Measurements from ENCODE around the gene PAQR3.

PAQR3 gene

GRCh38 chr4:78937837-78938236, 1.4 kb downstream of the PAQR3 start:
- Histone ChIP-seq H3K36me3 (ENCODE audit: control insufficient read depth, insufficient read depth, low read length) (no peaks in the 10 kb centered on the region), H3K27ac (no peak overlapping the region), H2AFZ (no peak overlapping the region), H3K4me1 (no peaks in the 10 kb centered on the region), H3K4me3 (ENCODE audit: low read depth, low read length) (no peak overlapping the region), H3K9me3 (ENCODE audit: control insufficient read depth, low read length) (no peaks in the 10 kb centered on the region), H3K79me2 (no peaks in the 10 kb centered on the region), H3K4me2 (ENCODE audit: low read length) (no peak overlapping the region), H3K9ac (no peak overlapping the region), H3K27me3 (ENCODE audit: control insufficient read depth, insufficient read depth, low read length) (no peaks in the 10 kb centered on the region)
- no peak for TF ChIP-seq CTCF (IDR thresholded peaks at IDR 0.05)

DNA sequence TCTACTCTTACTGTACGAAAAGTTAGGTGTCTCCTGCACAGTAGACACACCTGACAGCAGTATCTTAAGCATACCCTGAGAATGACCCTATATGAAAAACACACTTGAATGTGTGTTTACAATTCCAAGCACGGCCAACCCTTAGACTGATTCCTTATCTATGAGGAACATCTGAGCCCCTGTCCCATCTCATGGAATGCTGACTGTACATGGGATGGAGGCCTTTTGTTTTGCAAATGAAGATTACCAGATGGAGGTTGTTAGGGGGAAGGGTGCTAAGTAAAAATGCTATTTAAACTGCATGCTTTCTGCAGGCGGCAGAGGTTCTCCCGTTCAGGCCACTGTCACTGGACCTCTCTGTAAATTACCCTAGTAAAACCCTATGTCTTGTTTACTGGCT, 2.2 kb downstream of the PAQR3 start:
- no peak overlapping the region for H3K4me3 ChIP-seq (ENCODE audit: low read depth, low read length)
- no peak overlapping the region for H2AFZ ChIP-seq
- no peak for TF ChIP-seq CTCF (IDR thresholded peaks at IDR 0.05)

GRCh38 chr4:78930016-78930629, 9.1 kb downstream of the PAQR3 start:
- no peak overlapping the region for H3K27ac ChIP-seq
- H3K4me2 ChIP-seq (ENCODE audit: low read length) = no peak overlapping the region
- no peak overlapping the region for H3K9ac ChIP-seq
- H3K79me2 ChIP-seq = no peaks in the 10 kb centered on the region
- no peak overlapping the region for H2AFZ ChIP-seq
- no peaks in the 10 kb centered on the region for H3K9me3 ChIP-seq (ENCODE audit: control insufficient read depth, low read length)
- H3K4me1 ChIP-seq = no peaks in the 10 kb centered on the region
- TF ChIP-seq CTCF (IDR thresholded peaks at IDR 0.05) = no peak
- H3K36me3 ChIP-seq (ENCODE audit: control insufficient read depth, insufficient read depth, low read length) = no peaks in the 10 kb centered on the region
- H3K27me3 ChIP-seq (ENCODE audit: control insufficient read depth, insufficient read depth, low read length) = no peaks in the 10 kb centered on the region
- no peak overlapping the region for H3K4me3 ChIP-seq (ENCODE audit: low read depth, low read length)

More for the DNA sequence above, 2.2 kb downstream of the PAQR3 start:
- Histone ChIP-seq H3K27me3 (ENCODE audit: control insufficient read depth, insufficient read depth, low read length) (no peaks in the 10 kb centered on the region), H3K36me3 (ENCODE audit: control insufficient read depth, insufficient read depth, low read length) (no peaks in the 10 kb centered on the region), H3K4me1 (no peaks in the 10 kb centered on the region), H3K9me3 (ENCODE audit: control insufficient read depth, low read length) (no peaks in the 10 kb centered on the region), H3K79me2 (no peaks in the 10 kb centered on the region), H3K27ac (no peak overlapping the region), H3K9ac (no peak overlapping the region), H3K4me2 (ENCODE audit: low read length) (no peak overlapping the region)

DNA sequence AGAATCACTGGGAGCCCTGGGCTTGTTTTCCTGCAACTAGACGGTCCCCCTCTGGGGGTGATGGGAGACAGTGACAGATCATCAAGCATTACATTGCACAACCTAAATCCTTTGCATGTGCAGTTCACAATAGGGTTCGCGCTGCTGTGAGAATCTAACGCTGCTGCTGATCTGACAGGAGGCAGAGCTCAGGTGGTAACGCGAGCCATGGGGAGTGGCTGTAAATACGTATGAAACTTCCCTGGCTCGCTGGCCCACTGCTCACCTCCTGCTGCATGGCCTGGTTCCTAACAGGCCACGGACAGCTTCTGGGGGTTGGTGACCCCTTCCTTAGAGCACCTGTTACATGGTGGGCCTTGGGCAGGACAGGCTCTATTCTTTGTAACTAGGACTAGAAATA, 10.4 kb downstream of the PAQR3 start:
- H3K36me3 ChIP-seq (ENCODE audit: control insufficient read depth, insufficient read depth, low read length) = no peaks in the 10 kb centered on the region
- no peaks in the 10 kb centered on the region for H3K79me2 ChIP-seq
- H3K27ac ChIP-seq = no peak overlapping the region
- TF ChIP-seq CTCF (IDR thresholded peaks at IDR 0.05) = no peak
- no peak overlapping the region for H3K4me3 ChIP-seq (ENCODE audit: low read depth, low read length)
- H3K9ac ChIP-seq = no peak overlapping the region
- no peaks in the 10 kb centered on the region for H3K4me1 ChIP-seq
- no peaks in the 10 kb centered on the region for H3K27me3 ChIP-seq (ENCODE audit: control insufficient read depth, insufficient read depth, low read length)
- no peak overlapping the region for H2AFZ ChIP-seq
- no peak overlapping the region for H3K4me2 ChIP-seq (ENCODE audit: low read length)
- no peaks in the 10 kb centered on the region for H3K9me3 ChIP-seq (ENCODE audit: control insufficient read depth, low read length)

GRCh38 chr4:78926826-78927225, 12.4 kb downstream of the PAQR3 start:
- TF ChIP-seq CTCF (IDR thresholded peaks at IDR 0.05) = no peak
- no peaks in the 10 kb centered on the region for H3K27me3 ChIP-seq (ENCODE audit: control insufficient read depth, insufficient read depth, low read length)
- H2AFZ ChIP-seq = no peak overlapping the region
- H3K79me2 ChIP-seq = no peaks in the 10 kb centered on the region
- no peaks in the 10 kb centered on the region for H3K9me3 ChIP-seq (ENCODE audit: control insufficient read depth, low read length)
- no peaks in the 10 kb centered on the region for H3K36me3 ChIP-seq (ENCODE audit: control insufficient read depth, insufficient read depth, low read length)
- H3K4me1 ChIP-seq = no peaks in the 10 kb centered on the region
- no peak overlapping the region for H3K9ac ChIP-seq
- no peak overlapping the region for H3K4me2 ChIP-seq (ENCODE audit: low read length)
- no peak overlapping the region for H3K27ac ChIP-seq
- no peak overlapping the region for H3K4me3 ChIP-seq (ENCODE audit: low read depth, low read length)

Measured in parathyroid adenoma (tissue), 2 donors.